SIG-M5 (cell line): ENCODE results near the gene ITGB2.
A peak's percentile ranks its signal among the peaks of the same experiment; 100 is the strongest.

ENCODE experiments used
- DNase-seq: peaks from one replicate; lab custom pipeline; 2025; lab: John Stamatoyannopoulos, UW

ITGB2 gene

GRCh38 chr21:44920694-44921604, at the start of gene ITGB2:
Gene ITGB2, minus strand, starts transcription at chr21:44920899. Its CDS starts 10,117 bp downstream, at chr21:44910782.
- DNase-seq: peak; percentile 90

GRCh38 chr21:44969931-44970755, 49.4 kb upstream of the ITGB2 start:
- no peak for DNase-seq

GRCh38 chr21:44969066-44969670, 48.5 kb upstream of the ITGB2 start:
- DNase-seq: no peak

GRCh38 chr21:44967082-44968047, 46.7 kb upstream of the ITGB2 start:
- DNase-seq: no peak

GRCh38 chr21:44966135-44967081, 45.7 kb upstream of the ITGB2 start:
- no peak for DNase-seq

DNA sequence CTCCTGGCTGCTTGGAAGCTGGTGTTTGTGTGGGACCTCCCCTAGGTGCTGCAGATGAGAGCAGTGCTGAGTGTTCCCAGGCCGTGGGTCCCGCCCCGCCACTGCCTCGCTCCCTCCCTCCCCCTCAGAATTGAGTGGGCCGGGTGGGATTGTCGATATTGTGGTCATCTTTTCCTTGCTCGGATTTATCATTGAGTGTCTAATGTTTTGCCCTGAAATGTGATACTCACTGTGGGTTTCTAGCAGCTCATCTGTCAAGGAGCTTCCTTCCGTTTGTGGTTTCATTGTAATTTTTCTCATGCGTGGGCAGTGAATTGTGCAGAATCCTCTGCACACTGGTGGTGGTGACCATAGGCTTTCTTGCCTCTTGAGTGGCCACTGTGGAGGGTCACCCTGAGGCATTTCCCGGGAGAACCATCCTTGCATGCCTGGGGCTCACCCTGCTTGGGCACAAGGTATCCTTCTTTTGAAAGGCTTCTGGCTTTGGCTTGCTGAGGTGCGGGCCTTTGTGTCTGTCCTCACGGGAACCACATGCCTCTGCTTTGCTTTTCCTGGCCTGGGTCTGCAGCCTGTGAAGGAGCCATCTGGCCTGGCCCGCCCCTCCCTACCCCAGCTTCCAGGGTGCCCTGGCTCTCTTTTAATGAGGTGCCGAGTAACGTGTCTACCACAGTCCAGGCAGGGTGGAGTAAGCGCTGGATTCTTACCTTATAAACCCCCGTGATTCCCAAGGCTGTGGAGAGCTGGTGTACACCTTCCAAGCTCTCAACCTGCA, 44.7 kb upstream of the ITGB2 start:
- no peak for DNase-seq

DNA sequence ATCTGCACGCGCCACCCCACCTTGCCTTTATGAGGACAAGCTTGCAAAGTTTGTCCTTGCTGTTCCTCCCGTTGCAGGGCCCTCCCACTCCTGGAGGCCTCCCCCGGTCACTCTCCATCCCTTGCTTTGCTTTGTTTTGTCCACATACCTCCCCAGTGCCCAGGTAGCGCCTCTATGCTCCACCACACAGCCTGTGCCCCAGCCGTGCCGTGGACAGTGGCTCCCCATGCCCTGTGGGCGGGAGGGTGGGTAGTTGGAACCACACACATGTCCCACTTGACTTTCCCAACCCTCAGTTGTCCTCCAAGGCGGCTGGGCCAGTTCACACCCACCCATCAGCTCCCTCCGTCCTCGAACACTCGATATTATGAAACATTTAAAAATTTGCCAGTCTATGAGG, 43.7 kb upstream of the ITGB2 start:
- DNase-seq: no peak

GRCh38 chr21:44962403-44962966, 41.8 kb upstream of the ITGB2 start:
- no peak for DNase-seq

- DNase-seq: no peak
Measured at GRCh38 chr21:44960141-44961092, 39.7 kb upstream of the ITGB2 start.

DNA sequence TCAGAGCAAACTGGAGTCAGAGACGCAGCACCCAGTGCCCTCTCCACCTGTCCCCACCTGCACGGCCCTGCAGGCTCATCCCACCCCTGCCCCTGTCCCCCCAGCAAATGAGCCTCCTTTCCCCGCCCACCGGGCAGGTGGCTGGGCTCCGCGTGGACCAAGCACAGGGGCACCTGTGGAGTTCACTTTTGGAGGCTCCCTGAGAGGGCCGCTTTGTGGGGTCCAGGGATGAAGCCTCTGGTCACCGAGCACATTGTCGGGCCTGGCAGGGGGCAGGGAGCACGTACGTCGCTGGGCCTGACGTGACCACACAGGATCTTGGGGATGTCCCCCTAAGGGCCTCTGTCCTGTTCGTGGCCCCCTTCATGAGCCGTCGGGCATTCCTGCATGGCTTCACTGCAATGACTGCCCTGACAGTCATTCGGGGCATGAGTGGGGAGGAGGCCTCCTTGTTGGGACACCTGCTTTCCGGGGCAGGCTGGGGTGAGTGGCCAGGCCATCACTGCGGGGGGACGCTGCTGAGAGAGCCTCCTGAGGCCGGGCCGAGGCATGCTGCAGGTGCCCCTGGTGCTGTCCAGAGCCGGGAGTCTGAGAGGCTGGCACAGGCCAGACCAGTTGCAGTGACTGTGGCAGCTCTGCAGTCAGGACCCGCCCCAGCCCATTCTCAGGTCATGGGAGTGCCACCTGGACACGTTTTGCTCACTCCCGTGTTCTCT, 38.8 kb upstream of the ITGB2 start:
- no peak for DNase-seq

DNA sequence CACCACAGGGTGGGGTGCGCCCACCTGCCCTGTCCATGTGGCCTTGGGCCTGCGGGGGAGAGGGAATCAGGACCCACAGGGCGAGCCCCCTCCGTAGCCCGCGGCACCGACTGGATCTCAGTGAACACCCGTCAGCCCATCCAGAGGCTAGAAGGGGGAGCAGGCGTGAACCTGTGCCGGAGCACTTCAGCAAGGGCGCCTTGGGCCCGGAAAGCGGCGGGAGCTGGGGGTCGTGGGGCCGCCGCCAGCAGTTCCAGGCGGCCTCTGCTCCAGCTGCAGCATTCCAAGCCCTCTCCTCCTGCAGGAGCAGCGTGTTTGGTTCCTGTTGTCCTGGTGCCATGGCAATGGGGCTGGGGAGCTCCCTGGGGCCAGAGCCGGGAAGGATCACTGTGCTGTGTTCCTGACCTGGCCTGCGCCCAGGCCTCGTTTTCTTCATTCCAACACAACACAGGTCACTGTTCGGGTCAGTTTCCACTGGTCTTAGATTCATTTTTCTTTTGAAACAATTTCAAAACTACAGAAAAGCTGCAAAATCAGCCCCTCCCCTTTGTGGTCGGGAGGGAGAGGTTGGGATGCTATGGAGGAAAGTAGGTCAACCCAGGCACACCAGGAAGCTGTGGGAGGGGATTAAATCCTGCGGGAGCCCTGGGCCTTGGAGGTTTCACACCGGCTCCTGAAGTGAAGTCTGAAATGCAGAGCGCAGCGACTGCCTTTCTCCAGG, 37.9 kb upstream of the ITGB2 start:
- no peak for DNase-seq

DNA sequence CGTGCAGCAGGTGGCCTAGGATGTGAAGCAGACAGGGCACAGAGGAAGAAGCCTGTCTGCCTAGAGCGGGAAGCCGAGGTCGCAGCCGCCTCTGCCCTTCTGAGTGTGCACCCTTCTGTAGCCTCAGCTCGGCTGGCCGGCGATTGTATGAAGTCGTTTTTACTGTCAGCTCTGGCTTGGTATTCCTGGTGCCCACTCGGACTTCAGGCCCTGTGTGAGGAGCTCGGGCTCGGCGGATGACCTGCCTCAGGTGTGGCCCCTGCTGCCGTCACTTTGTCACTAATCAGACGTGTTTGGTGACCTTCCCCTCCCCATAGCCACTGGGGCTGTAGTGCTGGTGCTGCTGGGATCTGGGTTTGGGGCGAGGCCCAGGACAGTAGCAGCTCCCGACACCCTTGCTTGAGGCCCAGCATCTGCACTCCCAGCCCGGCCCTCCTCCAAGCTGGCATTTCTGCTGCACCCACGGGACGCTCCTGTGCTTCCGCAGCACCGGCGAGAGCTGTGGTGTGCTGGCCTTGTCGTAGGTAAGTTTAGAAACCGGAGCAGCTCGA, 37.3 kb upstream of the ITGB2 start:
- no peak for DNase-seq

DNA sequence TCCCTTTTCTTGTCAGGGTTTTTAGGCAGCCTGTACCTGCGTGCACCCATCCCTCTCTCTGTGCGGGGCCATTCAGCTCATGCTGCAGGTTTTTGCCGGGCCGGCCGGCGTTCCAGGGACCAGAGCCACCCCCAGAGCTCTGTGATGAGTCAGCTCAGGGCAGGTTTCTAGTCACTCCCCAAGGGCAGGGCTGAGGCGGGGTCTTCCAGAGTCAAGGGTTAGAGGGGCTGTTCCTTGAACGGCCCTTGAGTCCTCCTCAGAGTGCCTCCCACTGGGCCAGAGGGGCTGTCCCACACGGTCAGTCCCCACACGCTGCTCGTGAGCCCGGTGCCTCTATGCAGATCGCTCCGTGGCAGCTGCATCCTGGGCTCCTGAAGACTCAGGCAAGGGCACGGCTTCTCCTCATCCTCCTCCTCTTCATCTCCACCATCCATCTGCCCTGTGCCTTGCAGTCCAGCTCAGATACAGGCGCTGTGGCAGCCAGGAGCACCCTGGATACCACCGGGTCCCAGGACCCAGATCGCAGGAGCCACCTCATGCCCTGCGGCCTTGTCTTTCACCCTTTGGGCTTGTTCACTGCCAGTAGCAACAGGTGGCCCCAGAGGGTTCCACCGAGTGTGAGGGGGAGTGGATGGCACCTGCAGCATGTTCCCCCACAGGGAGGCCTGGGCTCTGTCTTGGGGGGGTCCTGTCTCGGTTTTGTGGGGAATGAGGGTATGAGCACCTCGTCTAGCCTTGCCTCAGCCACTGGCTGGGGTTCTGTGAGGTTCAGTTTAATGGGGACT, 36.5 kb upstream of the ITGB2 start:
- DNase-seq: no peak

DNA sequence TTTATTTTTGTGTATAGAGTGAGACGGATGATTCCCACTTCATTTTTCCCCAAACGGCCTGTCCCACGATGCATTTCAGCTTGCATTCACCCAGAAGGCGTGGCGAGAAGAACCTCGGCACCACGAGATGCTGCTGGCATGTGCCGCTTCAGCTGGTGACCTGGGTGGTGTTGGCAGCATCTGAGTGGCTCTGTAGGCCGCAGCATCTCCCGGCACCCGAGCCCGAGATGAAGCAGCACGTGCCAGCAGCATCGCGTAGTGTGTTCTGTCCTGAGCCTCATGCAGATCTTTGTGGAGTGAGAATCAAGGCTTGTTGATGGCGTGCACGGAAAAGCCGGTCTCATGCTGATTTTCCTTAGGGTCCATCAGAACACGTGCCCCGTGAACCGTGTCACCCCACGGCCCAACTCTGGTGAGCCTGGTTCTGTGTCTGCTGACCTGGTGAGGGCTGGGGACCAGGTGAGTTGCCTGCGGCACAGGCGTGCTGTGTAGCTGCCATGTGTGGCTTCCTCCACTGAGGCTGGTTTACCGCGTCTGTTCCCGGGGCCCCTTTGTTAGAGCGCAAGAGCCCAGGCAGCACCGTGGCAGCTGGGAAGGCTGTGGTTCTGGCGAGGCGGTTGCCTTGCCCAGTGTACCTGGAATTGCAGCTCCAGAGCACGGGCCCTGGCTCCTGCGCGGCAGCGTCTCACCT, 35.8 kb upstream of the ITGB2 start:
- no peak for DNase-seq

- no peak for DNase-seq
Measured at GRCh38 chr21:44955798-44956175, 35.1 kb upstream of the ITGB2 start.
